SH-SY5Y (cell line): ENCODE measurements around the gene SEMA4D.

Source experiments
- GATA2 ChIP-seq: IDR thresholded peaks from 2 replicates; pipeline ENCODE4 v1.6.1; 2011; ENCODE audit warnings: mild to moderate bottlenecking, low read depth, low read length
- GATA3 ChIP-seq: IDR thresholded peaks from 2 replicates; pipeline ENCODE4 v1.6.1; 2011; ENCODE audit warnings: low read depth, mild to moderate bottlenecking, low read length, moderate library complexity

GRCh38 chr9:89388868-89389177 is 109.1 kb downstream of the SEMA4D start:
- TF ChIP-seq GATA3 (no peak), GATA2 (no peak)
